Kidney epithelial cell (primary cell): ENCODE data around the gene SOX1. TPM values are rescaled to one million over a fixed set of nuclear protein-coding genes. Genes with fewer than 3 reads are reported as not detected.

Experiments used
- DNase-seq: peaks from one replicate; pipeline ENCODE4 v3.0.0-alpha.2; 2010; ENCODE audit warnings: low read depth
- H3K27me3 ChIP-seq: 2 replicates; pipeline ENCODE4 v1.6.0; 2011; ENCODE audit warnings: low read length; ENCODE audit not compliant: control insufficient read depth, insufficient read depth
- H3K36me3 ChIP-seq: 2 replicates; pipeline ENCODE4 v1.5.1; 2011; ENCODE audit warnings: low read length; ENCODE audit not compliant: control insufficient read depth, insufficient read depth
- H3K4me3 ChIP-seq: 2 replicates; pipeline ENCODE4 v1.5.1; 2011; ENCODE audit warnings: low read depth, mild to moderate bottlenecking, control low read depth, low read length
- total RNA-seq: library from RNA; depleted of rRNA; stranded (reverse); fragments of >200 nt; gene quantifications from 2 replicates; pipeline ENCODE4 v1.2.3, GENCODE V29; 2015
- TF ChIP-seq, protein P1 (sequence below): IDR thresholded peaks from 2 replicates; pipeline ENCODE4 v1.5.1; 2011; ENCODE audit warnings: mild to moderate bottlenecking, moderate library complexity, low read length, control low read depth, inconsistent platforms; ENCODE audit not compliant: insufficient read depth, poor library complexity, severe bottlenecking

Gene SOX1
- total RNA-seq, 1 donor from 2014 or later: not detected

DNA sequence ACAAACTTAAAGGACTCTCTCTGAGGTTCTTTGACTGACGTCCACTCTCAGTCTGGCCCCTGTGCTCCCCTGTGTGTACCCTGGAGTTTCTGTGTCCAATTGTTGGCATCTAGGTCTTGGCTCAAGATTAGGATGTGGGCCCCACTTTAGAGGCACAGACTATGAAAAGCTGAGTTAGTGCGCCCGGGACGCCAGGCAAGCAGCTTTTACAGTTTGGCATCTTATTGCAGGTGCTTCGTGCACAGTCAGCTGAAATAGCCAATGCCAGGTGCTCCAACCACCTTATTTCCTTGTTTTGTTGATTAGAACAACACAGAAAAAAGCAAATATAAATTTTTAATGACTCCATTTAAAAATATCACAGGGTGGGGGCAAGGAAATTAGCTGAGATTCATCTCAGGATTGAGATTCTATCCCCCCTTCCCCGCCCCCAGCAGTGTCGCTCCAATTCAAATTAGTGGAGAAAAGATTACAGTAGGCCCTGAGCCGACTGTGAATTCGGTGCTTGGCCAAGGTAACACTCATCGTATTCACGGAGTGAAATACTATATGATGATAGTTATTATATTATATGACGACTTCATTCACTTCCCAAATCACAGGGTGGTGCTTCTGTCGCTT lies 4.3 kb downstream of the SOX1 start:
- TF ChIP-seq, protein P1, sequence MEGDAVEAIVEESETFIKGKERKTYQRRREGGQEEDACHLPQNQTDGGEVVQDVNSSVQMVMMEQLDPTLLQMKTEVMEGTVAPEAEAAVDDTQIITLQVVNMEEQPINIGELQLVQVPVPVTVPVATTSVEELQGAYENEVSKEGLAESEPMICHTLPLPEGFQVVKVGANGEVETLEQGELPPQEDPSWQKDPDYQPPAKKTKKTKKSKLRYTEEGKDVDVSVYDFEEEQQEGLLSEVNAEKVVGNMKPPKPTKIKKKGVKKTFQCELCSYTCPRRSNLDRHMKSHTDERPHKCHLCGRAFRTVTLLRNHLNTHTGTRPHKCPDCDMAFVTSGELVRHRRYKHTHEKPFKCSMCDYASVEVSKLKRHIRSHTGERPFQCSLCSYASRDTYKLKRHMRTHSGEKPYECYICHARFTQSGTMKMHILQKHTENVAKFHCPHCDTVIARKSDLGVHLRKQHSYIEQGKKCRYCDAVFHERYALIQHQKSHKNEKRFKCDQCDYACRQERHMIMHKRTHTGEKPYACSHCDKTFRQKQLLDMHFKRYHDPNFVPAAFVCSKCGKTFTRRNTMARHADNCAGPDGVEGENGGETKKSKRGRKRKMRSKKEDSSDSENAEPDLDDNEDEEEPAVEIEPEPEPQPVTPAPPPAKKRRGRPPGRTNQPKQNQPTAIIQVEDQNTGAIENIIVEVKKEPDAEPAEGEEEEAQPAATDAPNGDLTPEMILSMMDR: no peak
- H3K36me3 ChIP-seq: no peaks in the 10 kb centered on the region
- no peak overlapping the region for H3K4me3 ChIP-seq
- peaks cover 84% of the 10 kb centered on the region for H3K27me3 ChIP-seq
- DNase-seq: no peak

DNA sequence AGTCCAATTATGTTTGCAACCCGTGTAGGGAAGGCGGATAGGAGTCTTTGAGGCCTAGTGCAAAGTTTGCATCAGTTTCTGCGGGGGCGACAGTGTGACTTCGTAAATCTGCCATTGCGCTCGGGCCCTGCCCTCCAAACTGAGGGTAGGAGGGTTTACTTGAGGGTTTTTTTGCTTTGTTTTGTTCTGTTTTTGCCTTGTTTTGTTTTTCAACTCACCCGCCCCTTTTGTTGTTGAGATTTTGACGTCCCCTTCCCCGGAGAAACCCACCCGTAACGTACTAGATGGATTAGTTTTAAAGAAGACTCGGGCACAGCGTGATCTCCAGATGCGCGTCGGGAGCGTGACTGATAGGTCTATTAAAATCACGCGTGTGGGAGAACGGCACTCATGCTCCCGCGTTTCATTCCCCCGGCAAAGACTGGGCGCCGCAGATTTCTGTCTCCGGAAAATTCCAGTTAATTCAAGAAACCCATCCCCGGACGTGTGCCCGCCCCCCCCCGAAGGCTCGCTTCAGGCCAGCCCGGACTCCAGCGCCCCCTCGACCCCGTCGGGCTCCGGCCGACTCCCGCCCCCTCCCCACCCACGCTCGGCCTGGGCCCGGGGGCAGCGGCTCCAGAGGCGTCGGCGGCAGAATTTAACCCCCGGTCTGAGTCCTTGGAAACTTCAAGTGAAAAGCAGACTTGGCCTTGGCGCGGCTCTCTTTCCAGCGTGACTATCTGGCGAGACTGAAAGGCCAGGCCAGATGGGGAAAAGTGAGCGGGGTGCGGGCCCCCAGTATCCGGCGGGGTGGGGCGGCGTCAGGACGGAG lies 5.0 kb downstream of the SOX1 start:
- DNase-seq: no peak
- TF ChIP-seq, protein P1: no peak
- Histone ChIP-seq H3K4me3 (no peak overlapping the region), H3K27me3 (peaks cover 81% of the 10 kb centered on the region), H3K36me3 (no peaks in the 10 kb centered on the region)

DNA sequence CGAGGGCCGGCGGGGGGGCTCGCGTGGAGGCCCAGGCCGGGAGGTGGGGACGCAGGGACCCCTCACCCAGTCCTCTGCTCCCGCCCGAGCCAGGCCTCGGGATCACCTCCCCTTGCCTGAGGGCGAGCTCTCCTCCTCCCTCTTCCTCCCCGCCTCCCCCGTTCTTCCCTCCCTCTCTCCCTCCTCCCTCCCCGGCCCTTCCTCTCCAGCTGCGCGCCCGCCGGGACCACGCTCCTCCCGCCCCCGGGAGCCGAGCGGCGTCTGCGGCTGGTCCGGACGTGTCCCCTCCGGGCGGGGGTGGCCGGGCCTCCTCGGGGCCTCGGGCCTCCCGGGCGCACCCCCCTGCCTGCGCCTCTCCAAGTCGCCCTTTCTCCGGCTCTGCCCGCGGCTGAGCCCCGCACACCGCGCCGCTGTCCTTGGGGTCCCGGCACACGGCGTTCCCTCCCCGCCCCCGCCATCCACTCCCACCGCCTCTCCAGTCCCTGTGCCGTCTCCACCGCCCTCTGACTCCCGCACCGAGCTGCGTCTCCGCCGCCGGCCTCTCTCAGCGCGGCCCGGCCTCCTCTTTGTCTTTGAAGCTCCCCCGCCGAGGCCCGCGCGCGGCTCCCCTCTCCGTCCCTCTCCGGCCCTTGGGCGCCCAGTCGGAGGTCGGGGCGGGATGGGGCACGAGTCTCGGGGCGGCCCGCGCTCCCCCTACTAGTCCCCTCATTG lies 5.7 kb downstream of the SOX1 start:
- TF ChIP-seq, protein P1: no peak
- DNase-seq: no peak
- peaks cover 76% of the 10 kb centered on the region for H3K27me3 ChIP-seq
- no peaks in the 10 kb centered on the region for H3K36me3 ChIP-seq
- no peak overlapping the region for H3K4me3 ChIP-seq

DNA sequence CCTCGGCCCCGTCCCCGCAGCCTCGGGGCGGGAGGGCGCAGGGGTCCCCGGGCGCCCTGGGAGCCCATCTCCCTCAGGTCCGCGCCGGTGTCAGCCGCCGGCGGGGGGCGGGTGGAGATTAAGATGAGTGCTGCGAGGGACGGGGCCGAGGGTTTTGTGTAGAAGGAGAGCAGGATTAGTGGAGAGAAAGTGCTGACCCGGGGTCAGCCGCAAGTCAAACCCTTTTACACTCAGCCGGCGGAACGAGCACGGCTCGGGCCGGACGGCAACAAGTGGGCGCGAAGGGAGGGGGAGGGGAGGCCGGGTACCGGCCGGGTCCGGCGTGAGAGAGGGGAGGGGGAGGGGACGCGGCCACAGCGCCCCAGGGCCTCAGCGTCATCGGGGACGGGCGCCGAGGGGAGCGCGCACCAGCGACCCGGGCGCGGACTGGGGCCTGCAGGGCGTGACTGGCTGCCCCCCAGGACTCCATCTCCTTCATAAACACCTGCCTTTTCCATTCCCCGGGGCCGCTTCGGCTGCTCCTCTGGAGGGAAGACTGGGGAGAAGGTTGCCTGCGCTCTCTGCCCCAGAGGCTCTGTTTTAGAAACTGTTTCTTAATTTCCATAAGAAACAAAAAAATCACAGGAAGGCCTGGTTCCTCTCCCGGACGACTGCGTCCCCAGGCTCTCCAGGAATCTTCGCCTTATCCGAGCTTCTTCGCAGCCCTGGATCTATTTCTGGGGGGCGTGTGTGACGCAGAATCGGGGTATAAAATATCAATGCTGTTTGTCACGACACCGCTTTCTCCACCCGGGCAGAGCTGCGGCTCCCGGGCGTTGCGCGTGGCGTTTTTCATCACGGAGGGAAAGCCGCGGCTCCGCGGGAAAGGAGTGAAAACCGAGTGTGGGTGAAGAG lies 6.5 kb downstream of the SOX1 start:
- Histone ChIP-seq H3K27me3 (peaks cover 82% of the 10 kb centered on the region), H3K36me3 (no peaks in the 10 kb centered on the region), H3K4me3 (no peak overlapping the region)
- TF ChIP-seq, protein P1: no peak
- DNase-seq: no peak

DNA sequence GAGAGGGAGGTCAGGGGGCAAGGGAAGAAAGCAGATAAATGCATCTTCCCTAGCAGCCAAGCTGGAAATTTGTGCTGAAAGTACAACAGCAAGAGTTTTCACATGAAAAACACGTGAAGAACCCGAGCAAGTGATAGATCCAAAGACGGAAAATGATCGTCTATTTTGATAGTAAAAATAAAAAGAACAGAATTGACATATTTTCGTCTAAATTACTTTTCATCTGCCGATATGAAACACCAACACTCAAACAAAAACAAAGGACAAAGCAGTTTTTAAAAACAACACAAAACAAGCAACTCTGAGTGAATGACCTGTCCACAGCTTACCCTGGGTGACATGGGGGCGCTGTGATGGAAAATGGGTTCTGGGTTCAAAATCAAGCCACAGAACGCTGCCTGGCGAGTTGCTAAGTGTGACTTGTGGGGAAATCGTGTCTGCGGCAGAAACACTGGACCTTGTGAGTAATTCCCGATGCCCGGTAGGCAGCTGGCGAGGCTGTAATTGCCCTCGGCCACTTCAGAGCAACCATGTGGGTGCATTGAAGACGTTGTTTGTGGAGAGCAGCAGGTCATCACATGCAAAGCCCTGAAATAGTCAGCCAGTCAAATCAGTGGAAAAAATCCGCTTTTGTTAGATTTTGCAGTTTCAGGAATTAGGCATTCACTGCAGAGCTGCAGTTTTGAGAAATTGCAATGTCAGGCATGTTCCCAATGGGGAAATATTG lies 7.4 kb downstream of the SOX1 start:
- Histone ChIP-seq H3K27me3 (peaks cover 82% of the 10 kb centered on the region), H3K36me3 (no peaks in the 10 kb centered on the region), H3K4me3 (no peak overlapping the region)
- no peak for DNase-seq
- TF ChIP-seq, protein P1: no peak
